NCI-H774 (cell line): ENCODE data around the gene CEP104.
A peak's percentile ranks its signal among the peaks of the same experiment; 100 is the strongest.

Experiments used
- DNase-seq: peaks from one replicate; lab custom pipeline; 2025; lab: John Stamatoyannopoulos, UW

Gene CEP104

GRCh38 chr1:3799976-3800685 is 56.9 kb downstream of the CEP104 start:
- no peak for DNase-seq

- peak; percentile 75 for DNase-seq
Observed at GRCh38 chr1:3796215-3797061, 60.6 kb downstream of the CEP104 start, which contains the start of gene LRRC47. TSS of gene LRRC47 (minus strand) at chr1:3796498. CDS start at chr1:3796476, 22 bp downstream.

DNA sequence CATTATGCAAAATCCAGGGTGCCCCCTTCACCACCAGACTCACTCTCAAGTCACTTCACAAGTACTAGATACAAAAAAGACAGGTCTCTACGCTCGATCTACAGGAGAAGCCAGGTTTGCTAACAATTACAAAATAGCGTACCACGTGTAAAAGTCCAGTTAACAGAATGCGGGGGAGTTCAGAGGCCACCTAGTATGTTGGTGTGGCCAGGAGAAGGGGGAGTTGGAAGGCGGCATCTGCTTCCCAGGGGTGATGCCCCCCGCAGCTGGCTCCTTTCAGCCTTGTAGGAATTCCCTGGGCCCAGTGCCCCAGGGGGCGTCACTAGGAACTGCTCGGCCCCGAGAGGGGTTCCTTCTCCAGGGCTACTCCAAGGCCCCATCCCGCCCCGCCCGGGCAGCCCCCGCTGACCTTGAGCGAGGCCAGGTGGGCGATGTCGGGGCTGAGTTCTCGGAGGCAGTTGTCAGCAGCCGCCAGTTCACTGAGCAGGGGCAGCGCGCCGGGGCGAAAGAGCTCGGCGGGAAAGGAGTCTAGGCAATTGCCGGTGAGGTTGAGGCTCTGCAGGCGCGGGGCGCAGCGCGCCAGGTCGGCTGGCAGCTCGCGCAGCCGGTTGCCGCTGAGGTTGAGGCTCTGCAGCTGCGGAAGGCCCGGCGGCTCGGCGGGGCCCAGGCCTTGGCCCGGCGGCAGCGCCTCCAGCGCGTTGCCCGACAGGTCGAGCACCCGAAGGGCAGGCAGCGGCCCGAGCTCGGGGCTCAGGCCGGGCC is 61.4 kb downstream of the CEP104 start:
- DNase-seq, result no peak

DNA sequence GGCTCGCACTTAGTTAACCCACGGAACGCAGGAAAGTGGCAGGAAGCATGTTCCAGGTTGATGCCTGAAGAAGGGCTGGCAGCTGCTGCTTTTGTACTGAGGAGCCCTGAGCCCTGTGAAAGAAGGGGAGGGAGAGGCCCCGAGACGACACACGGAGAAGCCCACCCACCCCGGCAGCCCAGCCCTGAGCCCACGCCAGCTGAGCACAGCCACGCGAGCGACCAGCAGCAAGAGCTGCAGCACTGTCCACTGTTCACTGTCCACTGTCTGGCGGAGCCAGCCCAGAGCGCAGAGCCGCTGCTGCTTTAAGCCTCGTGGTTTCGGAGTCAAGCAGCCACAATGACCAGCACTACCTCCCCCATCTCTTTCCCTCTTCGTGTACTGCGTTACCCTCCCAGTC is 66.1 kb downstream of the CEP104 start:
- DNase-seq, result no peak

GRCh38 chr1:3790500-3790923 is 66.5 kb downstream of the CEP104 start:
- DNase-seq, result no peak

DNA sequence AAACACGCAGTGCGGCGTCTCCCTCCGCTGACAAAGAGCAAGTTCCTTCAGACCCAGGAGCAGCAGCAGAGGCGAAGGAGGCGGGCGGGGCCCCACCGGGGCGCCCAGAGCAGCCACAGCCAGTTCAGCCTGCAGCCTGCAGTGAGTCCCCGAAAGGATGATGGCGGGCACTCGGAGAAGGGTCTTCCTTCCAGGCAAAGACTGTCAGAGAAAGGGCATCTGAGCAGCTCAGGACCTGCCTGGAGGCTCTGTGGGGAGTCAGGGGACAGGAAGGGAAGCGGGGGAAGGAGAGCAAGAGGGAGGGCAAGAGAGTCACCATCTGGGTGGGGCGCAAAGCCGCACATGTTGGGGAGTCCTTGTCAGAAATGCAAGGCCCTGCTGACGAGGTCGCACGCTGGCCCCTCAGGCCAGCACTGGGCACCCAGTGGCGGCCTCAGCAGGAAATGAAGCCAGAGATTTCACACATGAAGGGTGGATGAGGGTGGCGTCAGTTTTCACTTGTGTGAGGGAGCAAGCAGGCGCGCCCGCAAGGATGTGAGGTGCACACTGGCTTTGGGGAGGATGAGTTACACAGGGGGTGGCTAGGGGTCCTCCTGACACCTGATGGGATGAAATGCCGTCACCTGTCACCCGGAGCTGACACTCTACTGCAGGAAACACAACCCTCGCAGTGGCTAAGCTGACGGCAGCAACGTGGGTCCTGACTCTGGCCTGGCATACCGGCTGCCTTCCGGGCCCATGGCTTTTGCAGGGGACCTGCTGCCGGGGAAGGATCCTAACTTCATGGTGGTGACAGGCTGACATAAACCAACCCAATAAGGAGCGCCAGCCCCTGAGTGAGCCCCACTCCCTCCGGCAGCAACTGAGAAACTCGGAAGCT is 67.3 kb downstream of the CEP104 start:
- DNase-seq, result no peak

GRCh38 chr1:3788756-3789420 is 68.1 kb downstream of the CEP104 start:
- DNase-seq, result no peak

GRCh38 chr1:3787745-3788605 is 69.0 kb downstream of the CEP104 start:
- no peak for DNase-seq

DNA sequence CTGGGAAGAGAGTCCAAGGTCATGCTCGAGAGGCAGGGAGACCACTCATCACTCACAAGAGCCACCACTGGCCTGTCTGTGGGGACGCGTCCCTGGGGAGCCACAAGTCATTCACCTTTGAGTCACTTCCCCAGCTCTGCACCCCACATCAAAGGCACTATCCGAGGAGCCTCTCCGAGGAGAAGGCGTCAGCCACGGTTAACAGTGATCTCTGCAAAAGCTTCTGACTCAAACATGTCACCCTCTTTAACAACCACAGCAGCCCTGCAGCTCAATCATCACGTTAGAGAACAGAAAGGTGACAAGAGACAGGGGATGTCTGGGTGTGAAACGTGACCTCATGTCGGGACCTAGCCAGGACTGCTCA is 69.7 kb downstream of the CEP104 start:
- DNase-seq, result no peak

GRCh38 chr1:3786468-3787348 is 70.3 kb downstream of the CEP104 start:
- no peak for DNase-seq

DNA sequence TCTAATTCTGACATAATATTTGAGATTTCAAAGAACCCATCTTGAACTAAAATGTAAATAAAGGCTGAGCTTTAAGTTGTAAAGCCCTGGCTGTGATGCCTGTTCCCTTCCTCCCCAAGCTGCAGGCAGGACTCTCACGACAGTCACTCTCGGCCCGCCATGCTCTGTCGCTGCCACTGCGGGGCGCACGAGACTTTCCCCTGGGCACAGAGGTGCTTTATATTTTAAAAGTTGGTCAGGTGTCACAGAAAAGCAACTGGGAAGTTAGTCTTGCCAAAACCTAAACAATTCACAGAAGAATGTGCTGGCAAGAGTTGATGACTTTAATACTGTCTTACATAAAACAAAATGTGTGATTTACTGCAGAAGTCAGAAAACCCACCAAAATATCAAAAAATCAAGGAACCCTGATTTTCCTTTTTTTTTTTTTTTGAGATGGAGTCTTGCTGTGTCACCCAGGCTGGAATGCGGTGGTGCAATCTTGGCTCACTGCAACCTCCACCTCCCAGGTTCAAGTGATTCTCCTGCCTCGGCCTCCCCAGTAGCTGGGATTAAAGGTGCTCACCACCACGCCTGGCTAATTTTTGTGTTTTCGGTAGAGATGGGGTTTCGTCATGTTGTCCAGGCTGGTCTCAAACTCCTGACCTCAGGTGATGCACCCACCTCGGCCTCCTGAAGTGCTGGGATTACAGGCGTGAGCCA is 71.4 kb downstream of the CEP104 start:
- DNase-seq, result no peak

DNA sequence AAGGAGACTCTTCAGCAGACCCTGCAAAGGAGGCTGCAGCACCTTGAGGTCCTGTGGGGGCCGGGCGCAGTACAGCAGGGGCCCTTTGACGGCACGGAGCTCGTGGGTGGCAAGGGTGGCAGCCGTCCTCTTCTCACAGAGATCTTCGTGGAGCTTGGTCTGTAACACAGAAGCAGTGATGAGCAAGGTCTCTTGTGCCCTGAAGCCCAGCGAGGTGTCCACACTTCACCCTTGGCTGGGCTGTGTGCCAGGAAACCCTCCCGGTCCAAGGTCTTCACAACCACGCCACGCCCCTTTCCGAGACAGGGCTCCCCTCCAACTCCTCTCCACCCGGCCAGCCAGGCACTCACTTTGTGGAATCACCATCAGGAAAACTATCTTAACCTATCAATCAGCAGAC is 72.0 kb downstream of the CEP104 start:
- no peak for DNase-seq

GRCh38 chr1:3783651-3784474 is 73.1 kb downstream of the CEP104 start:
- DNase-seq, result no peak

GRCh38 chr1:3780901-3781300 is 76.1 kb downstream of the CEP104 start:
- no peak for DNase-seq

DNA sequence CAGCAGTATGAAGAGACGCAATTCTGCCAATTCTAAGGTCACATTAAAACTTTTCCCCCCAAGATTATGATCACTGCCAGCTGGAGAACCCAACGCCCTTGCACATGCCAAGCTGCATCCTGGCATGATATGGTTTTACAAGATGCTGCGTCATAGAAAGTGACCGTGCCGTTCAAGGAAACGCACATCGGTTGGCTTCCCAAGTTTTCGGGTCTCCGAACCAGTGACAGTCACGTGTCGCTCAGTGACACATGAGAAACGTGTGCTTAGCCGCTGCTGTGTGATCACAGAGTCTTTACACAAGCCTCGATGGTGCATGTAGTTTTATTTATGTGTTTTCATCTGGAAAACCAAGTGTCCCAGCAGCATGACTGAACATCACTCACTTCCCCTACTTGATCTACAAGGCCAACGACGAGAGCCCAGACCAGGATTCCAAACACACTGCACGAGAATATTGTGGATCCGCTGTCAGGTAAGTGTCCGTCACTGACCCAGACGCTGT is 77.0 kb downstream of the CEP104 start:
- no peak for DNase-seq

DNA sequence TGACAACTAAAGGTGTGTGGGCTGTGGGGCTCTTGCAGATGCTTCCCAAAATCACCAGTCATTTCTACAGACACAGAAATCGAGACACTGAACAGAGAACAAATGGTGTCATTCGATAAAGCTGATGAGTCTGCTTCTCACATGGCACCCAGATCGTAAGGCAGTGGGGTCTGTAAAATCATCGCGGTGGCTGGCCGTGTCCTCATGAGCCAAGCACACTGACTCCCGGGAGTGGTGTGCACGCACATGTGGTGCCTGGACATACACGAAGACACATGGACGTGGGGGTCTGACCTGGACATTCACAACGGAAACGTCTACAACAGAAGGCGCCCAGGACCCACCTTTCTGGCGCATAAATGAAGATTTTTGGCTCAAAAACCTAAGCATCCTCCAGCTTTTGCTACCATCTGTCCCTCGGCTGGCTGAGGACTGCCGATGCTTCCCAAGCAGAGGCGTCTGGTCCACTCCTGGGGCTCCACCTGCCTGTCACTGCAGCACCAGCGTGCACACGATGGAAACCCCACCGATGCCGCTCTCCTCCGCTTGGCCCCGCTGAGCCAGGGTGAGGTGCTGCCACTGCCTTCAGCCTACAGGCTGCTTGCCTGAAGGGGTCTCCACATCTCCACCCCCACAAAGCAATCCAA is 77.6 kb downstream of the CEP104 start:
- no peak for DNase-seq
